Astrocyte of the spinal cord (primary cell): ENCODE data around the gene AUTS2.

Source experiments
- DNase-seq: peaks from one replicate; pipeline ENCODE4 v3.0.0; 2011; ENCODE audit warnings: low read depth, low spot score
- H3K4me3 ChIP-seq: 2 replicates; pipeline ENCODE4 v1.5.1; 2011; ENCODE audit warnings: low read depth, mild to moderate bottlenecking, low read length, moderate library complexity
- in situ Hi-C: cut with HindIII; loops from 2 replicates; pipeline ENCODE4 v1.10.0; 2017; ENCODE audit warnings: low sequenced_read_pairs
- TF ChIP-seq, protein P1 (sequence below): IDR thresholded peaks from 2 replicates; pipeline ENCODE4 v1.5.1; 2012; ENCODE audit warnings: low read depth, mild to moderate bottlenecking, low read length, inconsistent platforms

AUTS2 gene

GRCh38 chr7:70693686-70694433 lies 1095.6 kb downstream of the AUTS2 start:
- TF ChIP-seq, protein P1, sequence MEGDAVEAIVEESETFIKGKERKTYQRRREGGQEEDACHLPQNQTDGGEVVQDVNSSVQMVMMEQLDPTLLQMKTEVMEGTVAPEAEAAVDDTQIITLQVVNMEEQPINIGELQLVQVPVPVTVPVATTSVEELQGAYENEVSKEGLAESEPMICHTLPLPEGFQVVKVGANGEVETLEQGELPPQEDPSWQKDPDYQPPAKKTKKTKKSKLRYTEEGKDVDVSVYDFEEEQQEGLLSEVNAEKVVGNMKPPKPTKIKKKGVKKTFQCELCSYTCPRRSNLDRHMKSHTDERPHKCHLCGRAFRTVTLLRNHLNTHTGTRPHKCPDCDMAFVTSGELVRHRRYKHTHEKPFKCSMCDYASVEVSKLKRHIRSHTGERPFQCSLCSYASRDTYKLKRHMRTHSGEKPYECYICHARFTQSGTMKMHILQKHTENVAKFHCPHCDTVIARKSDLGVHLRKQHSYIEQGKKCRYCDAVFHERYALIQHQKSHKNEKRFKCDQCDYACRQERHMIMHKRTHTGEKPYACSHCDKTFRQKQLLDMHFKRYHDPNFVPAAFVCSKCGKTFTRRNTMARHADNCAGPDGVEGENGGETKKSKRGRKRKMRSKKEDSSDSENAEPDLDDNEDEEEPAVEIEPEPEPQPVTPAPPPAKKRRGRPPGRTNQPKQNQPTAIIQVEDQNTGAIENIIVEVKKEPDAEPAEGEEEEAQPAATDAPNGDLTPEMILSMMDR, result no peak
- DNase-seq, result peak; percentile 68
- peak overlapping the region; percentile 93 for H3K4me3 ChIP-seq
- in situ Hi-C loops, result no loop called here

GRCh38 chr7:70694434-70694970 lies 1096.2 kb downstream of the AUTS2 start:
- peak overlapping the region; percentile 93 for H3K4me3 ChIP-seq
- DNase-seq, result peak; percentile 37
- in situ Hi-C loops, result no loop called here
- TF ChIP-seq, protein P1, result no peak

- in situ Hi-C loops, result no loop called here
- DNase-seq, result peak; percentile 56
- H3K4me3 ChIP-seq, result peak overlapping the region; percentile 93
- TF ChIP-seq, protein P1, result no peak
These were observed 1096.9 kb downstream of the AUTS2 start for GRCh38 chr7:70694971-70695794.

- peak; percentile 40 for DNase-seq
These were observed 1097.5 kb downstream of the AUTS2 start for GRCh38 chr7:70695795-70696083.

GRCh38 chr7:70696201-70696754 lies 1098.0 kb downstream of the AUTS2 start:
- TF ChIP-seq, protein P1, result no peak
- peak; percentile 59 for DNase-seq
- peak overlapping the region; percentile 93 for H3K4me3 ChIP-seq
- in situ Hi-C loops, result no loop called here

More at GRCh38 chr7:70695795-70696083, 1097.5 kb downstream of the AUTS2 start:
- TF ChIP-seq, protein P1, result no peak
- in situ Hi-C loops, result no loop called here
- peak overlapping the region; percentile 93 for H3K4me3 ChIP-seq

DNA sequence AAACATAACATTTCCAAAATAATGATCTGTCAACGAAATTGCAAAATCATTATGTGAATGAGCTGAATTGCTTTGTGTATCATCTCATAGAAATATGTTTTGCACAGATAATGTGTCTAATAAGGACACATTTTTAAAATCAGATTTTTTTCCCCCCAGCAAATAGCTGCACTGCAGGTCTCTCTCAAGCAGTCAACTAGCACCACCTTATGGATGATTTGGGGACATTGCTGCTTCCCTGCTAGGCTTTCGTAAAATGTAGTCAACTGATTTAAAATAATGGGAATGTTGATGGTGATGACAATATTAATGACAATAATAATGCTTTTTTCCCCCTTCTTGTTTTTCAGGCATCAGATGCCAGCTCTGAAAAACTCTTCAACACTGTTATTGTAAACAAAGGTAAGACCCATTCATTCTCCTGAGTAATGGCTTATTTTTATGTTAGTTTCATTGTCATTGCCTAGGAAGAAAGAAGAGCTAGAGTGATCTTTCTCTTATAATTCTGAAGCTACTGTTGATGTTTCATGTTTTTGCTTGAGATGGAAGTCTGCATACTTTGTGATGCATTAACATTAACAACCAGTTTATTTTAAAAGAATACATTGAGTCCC lies 1100.1 kb downstream of the AUTS2 start:
- DNase-seq, result peak; percentile 72
- TF ChIP-seq, protein P1, result peak; percentile 91
- in situ Hi-C loops, result no loop called here
- no peak overlapping the region for H3K4me3 ChIP-seq
